ENCODE measurements around the gene ADAMTSL3.

ADAMTSL3 gene

DNA sequence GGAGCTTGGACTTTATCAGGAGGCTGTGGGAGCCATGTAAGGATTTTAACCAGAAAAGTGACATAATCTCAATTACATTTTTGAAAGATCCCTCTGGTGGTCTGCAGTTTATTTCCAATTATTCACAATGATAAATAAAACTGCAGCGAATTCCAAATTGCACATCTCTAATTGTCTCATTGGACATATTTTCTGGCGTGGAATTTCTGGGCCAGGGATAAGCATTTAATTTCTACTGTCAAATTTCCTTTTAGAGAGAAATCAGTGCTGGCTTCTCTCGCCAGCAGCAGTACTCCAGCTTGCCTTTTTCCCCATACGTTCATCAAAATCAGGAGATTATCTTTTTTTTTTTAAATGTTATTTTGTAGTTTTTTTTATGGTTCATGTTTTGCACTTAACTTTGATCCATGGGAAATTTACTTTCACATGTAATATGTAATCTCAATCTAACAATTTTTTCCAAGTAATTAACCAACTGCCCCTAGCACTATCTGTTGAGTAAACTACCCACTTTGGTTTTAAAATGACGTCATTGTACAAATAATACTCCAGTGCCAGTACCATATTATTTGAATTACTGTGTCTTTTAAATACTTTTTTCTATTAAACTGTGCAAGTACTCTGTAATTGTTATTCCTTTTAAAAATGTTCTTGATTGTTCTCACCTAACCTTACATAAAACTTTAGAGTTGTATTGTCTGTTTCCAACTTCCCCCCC, 251.8 kb downstream of the ADAMTSL3 start:
- no peak overlapping the region for H3K4me3 ChIP-seq (ENCODE audit: insufficient read depth, low read length, poor library complexity, severe bottlenecking)
- H3K27me3 ChIP-seq (ENCODE audit: low read length), result no peaks in the 10 kb centered on the region
- H3F3A ChIP-seq (ENCODE audit: insufficient read depth), result no peaks in the 10 kb centered on the region
- H3K27ac ChIP-seq (ENCODE audit: low read depth, low read length), result no peak overlapping the region
- no peak overlapping the region for H3K4me2 ChIP-seq (ENCODE audit: low read depth, low read length, poor library complexity, severe bottlenecking)
- no peaks in the 10 kb centered on the region for H3K36me3 ChIP-seq (ENCODE audit: low read length)
- no peaks in the 10 kb centered on the region for H3K79me2 ChIP-seq (ENCODE audit: insufficient read depth, low read length)
- H3K9me3 ChIP-seq (ENCODE audit: insufficient read depth, low read length), result no peaks in the 10 kb centered on the region
- H2AFZ ChIP-seq (ENCODE audit: low read depth, low read length, severe bottlenecking), result no peak overlapping the region
- no peak for TF ChIP-seq EZH2phosphoT487 (conservative IDR thresholded peaks at IDR 0.05; ENCODE audit: low read length)
- TF ChIP-seq, protein P1, sequence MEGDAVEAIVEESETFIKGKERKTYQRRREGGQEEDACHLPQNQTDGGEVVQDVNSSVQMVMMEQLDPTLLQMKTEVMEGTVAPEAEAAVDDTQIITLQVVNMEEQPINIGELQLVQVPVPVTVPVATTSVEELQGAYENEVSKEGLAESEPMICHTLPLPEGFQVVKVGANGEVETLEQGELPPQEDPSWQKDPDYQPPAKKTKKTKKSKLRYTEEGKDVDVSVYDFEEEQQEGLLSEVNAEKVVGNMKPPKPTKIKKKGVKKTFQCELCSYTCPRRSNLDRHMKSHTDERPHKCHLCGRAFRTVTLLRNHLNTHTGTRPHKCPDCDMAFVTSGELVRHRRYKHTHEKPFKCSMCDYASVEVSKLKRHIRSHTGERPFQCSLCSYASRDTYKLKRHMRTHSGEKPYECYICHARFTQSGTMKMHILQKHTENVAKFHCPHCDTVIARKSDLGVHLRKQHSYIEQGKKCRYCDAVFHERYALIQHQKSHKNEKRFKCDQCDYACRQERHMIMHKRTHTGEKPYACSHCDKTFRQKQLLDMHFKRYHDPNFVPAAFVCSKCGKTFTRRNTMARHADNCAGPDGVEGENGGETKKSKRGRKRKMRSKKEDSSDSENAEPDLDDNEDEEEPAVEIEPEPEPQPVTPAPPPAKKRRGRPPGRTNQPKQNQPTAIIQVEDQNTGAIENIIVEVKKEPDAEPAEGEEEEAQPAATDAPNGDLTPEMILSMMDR (IDR thresholded peaks at IDR 0.05; ENCODE audit: insufficient read depth, low read length, poor library complexity, severe bottlenecking), result no peak
- no peaks in the 10 kb centered on the region for H3K9me2 ChIP-seq (replicated peaks; ENCODE audit: insufficient read depth, low read length)
- no peak overlapping the region for H3K9ac ChIP-seq (ENCODE audit: low read length)
- H4K20me1 ChIP-seq (ENCODE audit: low read depth, low read length), result no peaks in the 10 kb centered on the region

GRCh38 chr15:83911345-83911744, 257.4 kb downstream of the ADAMTSL3 start:
- Histone ChIP-seq H3K27me3 (ENCODE audit: low read length) (no peaks in the 10 kb centered on the region), H3K9me3 (ENCODE audit: insufficient read depth, low read length) (no peaks in the 10 kb centered on the region), H2AFZ (ENCODE audit: low read depth, low read length, severe bottlenecking) (no peak overlapping the region), H3K9me2 (replicated peaks; ENCODE audit: insufficient read depth, low read length) (no peaks in the 10 kb centered on the region), H3K4me2 (ENCODE audit: low read depth, low read length, poor library complexity, severe bottlenecking) (no peak overlapping the region), H3K79me2 (ENCODE audit: insufficient read depth, low read length) (no peaks in the 10 kb centered on the region), H4K20me1 (ENCODE audit: low read depth, low read length) (no peaks in the 10 kb centered on the region), H3K9ac (ENCODE audit: low read length) (no peak overlapping the region), H3F3A (ENCODE audit: insufficient read depth) (no peaks in the 10 kb centered on the region), H3K27ac (ENCODE audit: low read depth, low read length) (no peak overlapping the region), H3K36me3 (ENCODE audit: low read length) (no peaks in the 10 kb centered on the region), H3K4me3 (ENCODE audit: insufficient read depth, low read length, poor library complexity, severe bottlenecking) (no peak overlapping the region)
- TF ChIP-seq, protein P1 (IDR thresholded peaks at IDR 0.05; ENCODE audit: insufficient read depth, low read length, poor library complexity, severe bottlenecking), result no peak
- no peak for TF ChIP-seq EZH2phosphoT487 (conservative IDR thresholded peaks at IDR 0.05; ENCODE audit: low read length)

DNA sequence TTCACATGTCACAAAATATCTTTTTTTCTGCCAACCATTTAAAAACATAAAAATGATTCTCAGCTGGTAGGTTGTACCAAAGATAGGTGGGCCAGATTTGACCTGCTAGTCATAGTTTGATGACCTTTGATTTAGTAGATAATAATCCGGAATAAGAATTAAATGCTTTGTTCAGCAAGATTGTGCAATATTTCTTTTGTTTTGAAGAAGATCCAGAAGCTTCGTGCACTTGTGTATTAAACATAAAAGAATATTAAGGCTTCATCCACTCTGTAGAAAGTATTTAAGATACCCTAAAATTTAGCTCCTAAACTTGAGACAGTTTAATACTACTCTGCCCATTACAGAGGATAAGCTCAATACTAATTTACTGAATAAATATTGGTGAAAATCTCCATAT, 258.4 kb downstream of the ADAMTSL3 start:
- Histone ChIP-seq H3K79me2 (ENCODE audit: insufficient read depth, low read length) (no peaks in the 10 kb centered on the region), H3K36me3 (ENCODE audit: low read length) (no peaks in the 10 kb centered on the region), H3K27me3 (ENCODE audit: low read length) (no peaks in the 10 kb centered on the region), H3K9ac (ENCODE audit: low read length) (no peak overlapping the region), H2AFZ (ENCODE audit: low read depth, low read length, severe bottlenecking) (no peak overlapping the region), H3K4me3 (ENCODE audit: insufficient read depth, low read length, poor library complexity, severe bottlenecking) (no peak overlapping the region), H4K20me1 (ENCODE audit: low read depth, low read length) (no peaks in the 10 kb centered on the region), H3K9me2 (replicated peaks; ENCODE audit: insufficient read depth, low read length) (no peaks in the 10 kb centered on the region), H3F3A (ENCODE audit: insufficient read depth) (no peaks in the 10 kb centered on the region), H3K9me3 (ENCODE audit: insufficient read depth, low read length) (no peaks in the 10 kb centered on the region), H3K4me2 (ENCODE audit: low read depth, low read length, poor library complexity, severe bottlenecking) (no peak overlapping the region), H3K27ac (ENCODE audit: low read depth, low read length) (no peak overlapping the region)
- no peak for TF ChIP-seq EZH2phosphoT487 (conservative IDR thresholded peaks at IDR 0.05; ENCODE audit: low read length)
- TF ChIP-seq, protein P1 (IDR thresholded peaks at IDR 0.05; ENCODE audit: insufficient read depth, low read length, poor library complexity, severe bottlenecking), result no peak

Data from SU-DHL-6 (cell line).